Right lobe of liver (tissue), 6 donors: Measurements from ENCODE around the gene CTSO. TPM values are rescaled to one million over a fixed set of nuclear protein-coding genes. Genes with fewer than 3 reads are reported as not detected.

Experiments
- ATAC-seq, 4 donors: fragments of 200-7000 bp; cut with Tn5 transposase; one replicate each; pipeline ENCODE4 v1.9.1; 2020; ENCODE audit warnings: mild to moderate bottlenecking in 4 of 4, moderate library complexity in 4 of 4
- DNase-seq, 3 donors: peaks; one replicate each; pipeline ENCODE4 v3.0.0-alpha.2; 2020
- H3K27ac ChIP-seq, 3 donors: fragments of 200-600 bp; one replicate each; pipeline ENCODE4 v1.8.0; 2022
- H3K27me3 ChIP-seq, 2 donors: fragments of 200-600 bp; one replicate each; pipeline ENCODE4 v1.8.0; 2022
- H3K36me3 ChIP-seq, 4 donors: fragments of 200-600 bp; sonication (generic) in 1 of 4; one replicate each; pipeline versions ENCODE4 v1.5.1 to v1.8.0; 2017 to 2022; ENCODE audit warnings: control low read depth in 1 of 4
- H3K4me1 ChIP-seq, 4 donors: fragments of 200-600 bp; sonication (generic) in 1 of 4; one replicate each; pipeline versions ENCODE4 v1.5.1 to v1.8.0; 2017 to 2022; ENCODE audit warnings: control low read depth in 1 of 4
- H3K4me3 ChIP-seq, 3 donors: fragments of 200-600 bp; one replicate each; pipeline ENCODE4 v1.8.0; 2022
- H3K9me3 ChIP-seq, 4 donors: fragments of 200-600 bp; sonication (generic) in 1 of 4; one replicate each; pipeline versions ENCODE4 v1.5.1 to v1.8.0; 2017 to 2022; ENCODE audit warnings: control low read depth in 1 of 4
- CTCF ChIP-seq, 4 donors: fragments of 200-600 bp in 3 of 4; fragments of 450-650 bp in 1 of 4; IDR thresholded peaks; one replicate each; pipeline versions ENCODE4 v1.5.1 to v1.8.0; 2016 to 2022; ENCODE audit warnings: antibody characterized with exemption in 4 of 4, mild to moderate bottlenecking in 2 of 4
- POLR2A ChIP-seq: fragments of 450-650 bp; IDR thresholded peaks from one replicate; pipeline ENCODE4 v1.6.1; 2017; ENCODE audit warnings: antibody characterized with exemption, mild to moderate bottlenecking
- WGBS: methylation state at CpG from one replicate; pipeline ENCODE4 v1.1.6; 2018; ENCODE audit warnings: low coverage, low lambda C conversion rate; ENCODE audit not compliant: insufficient coverage; ENCODE audit errors: missing lambda C conversion rate; 5-methylcytosine and 5-hydroxymethylcytosine counted together
- intact Hi-C, 2 donors: fragments of 100-400 bp; cut with DNase I; formaldehyde crosslinking; loops; one replicate each; pipeline versions ENCODE4 v1.11.2 to v1.14.1; 2022
- total RNA-seq, 6 experiments: library from RNA; depleted of rRNA in 2 of 6; stranded (reverse); fragments of >200 nt in 2 of 6; fragmentation: NEBNext Ultra II Directional in 3 of 6; extraction: Animal tissue kit (Norgen Biotek cat#: 25700) in 3 of 6; gene quantifications; one replicate each; pipeline versions ENCODE4 v1.1.0 to v1.2.4, GENCODE V29; 2016 to 2023
- donor health status: DM: no; HTN: yes; CAD: no.
- donor health status: DM: no; HTN: no; CAD: no.
- donor health status: DM: no; HTN: no; CAD: no.
- donor health status: DM: no; HTN: yes; CAD: no.
- donor health status: DM: no; HTN: yes; CAD: no.

The CTSO gene
- total RNA-seq, 6 experiments from 2014 or later: 23.8 to 44.7 (median 26.1) TPM

GRCh38 chr4:155961575-155961974 is 7.9 kb upstream of the CTSO start:
- ATAC-seq (no peak), DNase-seq (no peak)
- Histone ChIP-seq H3K36me3 (no peaks in the 10 kb centered on the region), H3K27me3 (no peaks in the 10 kb centered on the region), H3K9me3 (no peaks in the 10 kb centered on the region), H3K4me1 (no peaks in the 10 kb centered on the region), H3K27ac (no peak overlapping the region), H3K4me3 (no peak overlapping the region)
- no peak for TF ChIP-seq POLR2A
- no peak for TF ChIP-seq CTCF (IDR thresholded peaks at IDR 0.05)
- intact Hi-C loops: no loop called here
- 81% methylated on average over 4 of the region's 4 CpGs for WGBS

DNA sequence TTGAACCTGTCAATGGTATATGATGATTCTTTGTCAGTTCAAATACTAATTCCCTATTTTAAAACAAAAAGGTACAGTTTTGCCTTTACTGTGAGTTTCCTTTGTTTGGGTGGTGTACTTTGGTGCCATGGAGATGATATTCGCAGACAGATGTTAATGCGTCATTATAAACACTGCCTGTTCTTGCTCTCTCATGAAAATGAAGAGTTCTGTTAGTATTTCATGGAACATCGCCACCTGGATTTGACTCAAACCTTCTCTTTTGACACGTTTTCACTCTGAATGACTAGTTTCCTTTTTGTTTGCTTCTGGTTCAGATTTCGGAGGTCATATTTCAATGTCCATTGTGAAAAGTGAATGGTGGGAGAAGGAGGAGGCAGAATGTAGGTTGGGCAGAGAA is 6.9 kb upstream of the CTSO start:
- 58% methylated on average over 5 of the region's 5 CpGs for WGBS
- ATAC-seq (no peak), DNase-seq (no peak)
- Histone ChIP-seq H3K9me3 (no peaks in the 10 kb centered on the region), H3K36me3 (no peaks in the 10 kb centered on the region), H3K4me3 (no peak overlapping the region), H3K4me1 (peaks cover 0 to under 1% (median 0%) of the 10 kb centered on the region in 4 donors), H3K27me3 (no peaks in the 10 kb centered on the region), H3K27ac (no peak overlapping the region)
- intact Hi-C loops: no loop called here
- TF ChIP-seq CTCF (IDR thresholded peaks at IDR 0.05) (no peak), POLR2A (no peak)

DNA sequence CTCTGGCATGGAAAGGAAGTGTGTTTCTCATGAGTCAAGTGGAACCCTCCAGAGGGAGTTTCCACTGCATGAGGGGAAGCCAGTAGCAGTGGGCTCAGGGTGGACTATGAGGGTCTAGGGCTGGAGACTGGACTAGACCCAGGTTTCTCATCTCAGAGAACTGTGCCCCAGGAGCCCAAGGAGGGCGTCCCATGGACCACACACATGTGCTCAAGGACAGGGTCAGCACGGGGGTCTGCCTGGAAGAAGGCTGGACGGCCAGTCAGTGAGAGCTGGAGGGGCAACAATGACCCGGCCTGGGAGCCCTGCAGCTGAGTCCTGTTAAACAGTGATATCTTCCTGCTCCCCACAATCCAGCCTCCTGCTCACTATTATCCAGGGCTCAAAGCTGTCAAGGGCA is 5.8 kb upstream of the CTSO start:
- ATAC-seq (no peak), DNase-seq (no peak)
- Histone ChIP-seq H3K9me3 (no peaks in the 10 kb centered on the region), H3K4me1 (peaks cover 0 to 7% (median 2%) of the 10 kb centered on the region in 4 donors), H3K27ac (no peak overlapping the region), H3K27me3 (no peaks in the 10 kb centered on the region), H3K4me3 (no peak overlapping the region), H3K36me3 (no peaks in the 10 kb centered on the region)
- 60% methylated on average over 1 of the region's 4 CpGs for WGBS
- intact Hi-C loops: loop anchor here in 1 of 2 donors (10.0 kb wide), 1 partner anchor 155 kb away; no protein-coding TSS in a partner anchor
- no peak for TF ChIP-seq CTCF (IDR thresholded peaks at IDR 0.05)
- no peak for TF ChIP-seq POLR2A

GRCh38 chr4:155956461-155956860 is 2.8 kb upstream of the CTSO start:
- Histone ChIP-seq H3K36me3 (no peaks in the 10 kb centered on the region), H3K27ac (no peak overlapping the region), H3K4me3 (no peak overlapping the region), H3K9me3 (no peaks in the 10 kb centered on the region), H3K4me1 (peaks cover 0 to 20% (median 2%) of the 10 kb centered on the region in 4 donors), H3K27me3 (no peaks in the 10 kb centered on the region)
- WGBS: 72% methylated on average over 2 of the region's 2 CpGs
- intact Hi-C loops: loop anchor here in 1 of 2 donors (10.0 kb wide), 1 partner anchor 152 kb away; no protein-coding TSS in a partner anchor
- DNase-seq (no peak), ATAC-seq (no peak)
- TF ChIP-seq CTCF (IDR thresholded peaks at IDR 0.05): no peak
- TF ChIP-seq POLR2A: no peak

DNA sequence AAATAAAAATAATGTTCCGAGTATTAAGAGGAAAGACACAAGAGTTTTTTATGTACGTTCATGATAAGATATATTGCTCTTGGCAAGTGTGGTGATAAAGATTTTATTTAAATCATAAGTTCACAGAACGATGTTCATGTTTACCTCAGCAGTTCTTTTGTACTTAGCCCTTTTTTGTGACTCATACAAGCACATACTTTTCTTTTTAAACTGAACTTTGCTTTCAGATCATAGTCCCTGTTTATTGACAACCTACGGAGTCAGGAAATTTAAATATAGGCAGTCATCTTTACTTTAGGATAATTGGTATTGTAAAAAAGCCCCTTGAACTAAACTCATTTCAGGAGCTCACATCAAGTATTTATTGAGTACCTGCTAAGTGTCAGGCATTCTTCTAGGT is 1.3 kb upstream of the CTSO start:
- no peak for TF ChIP-seq POLR2A
- TF ChIP-seq CTCF (IDR thresholded peaks at IDR 0.05): no peak
- 26% methylated on average over 4 of the region's 4 CpGs for WGBS
- peak; percentile 15 to 60 (median 42) for ATAC-seq
- no peak for DNase-seq
- Histone ChIP-seq H3K9me3 (no peaks in the 10 kb centered on the region), H3K27me3 (no peaks in the 10 kb centered on the region), H3K4me3 (no peak overlapping the region), H3K4me1 (peaks cover 0 to 20% (median 2%) of the 10 kb centered on the region in 4 donors), H3K36me3 (no peaks in the 10 kb centered on the region), H3K27ac (peak overlapping the region; percentile 99 to 100 (median 99))
- intact Hi-C loops: loop anchor here in 1 of 2 donors (10.0 kb wide), 1 partner anchor 150 kb away; no protein-coding TSS in a partner anchor
